ENCODE measurements around the gene TAOK1.
A peak's percentile ranks its signal among the peaks of the same experiment; 100 is the strongest.
"Not testable (repeated sequence)": the region's sequence is repeated elsewhere in the genome, so short reads cannot be mapped to it uniquely, and the experiment has no call there.

Gene TAOK1

GRCh38 chr17:29389982-29390850 lies at the start of gene TAOK1:
Gene TAOK1, plus strand, starts transcription at chr17:29390363. Its CDS starts 61,186 bp downstream, at chr17:29451549.
- peak; percentile 99 for DNase-seq

- no peak for DNase-seq
Measured at GRCh38 chr17:29341726-29342125, 48.4 kb upstream of the TAOK1 start.

- no peak for DNase-seq
Measured at GRCh38 chr17:29342158-29342765, 47.9 kb upstream of the TAOK1 start.

GRCh38 chr17:29344201-29344856 lies 45.8 kb upstream of the TAOK1 start:
- no peak for DNase-seq

- DNase-seq = no peak
Measured at GRCh38 chr17:29345066-29345465, 45.1 kb upstream of the TAOK1 start.

- not testable (repeated sequence) for DNase-seq
Measured at GRCh38 chr17:29345470-29345869, 44.7 kb upstream of the TAOK1 start.

GRCh38 chr17:29346462-29346861 lies 43.7 kb upstream of the TAOK1 start:
- no peak for DNase-seq

- no peak for DNase-seq
Measured at GRCh38 chr17:29347831-29348629, 42.1 kb upstream of the TAOK1 start.

GRCh38 chr17:29349409-29349808 lies 40.8 kb upstream of the TAOK1 start:
- DNase-seq = no peak

- no peak for DNase-seq
Measured at GRCh38 chr17:29352146-29352545, 38.0 kb upstream of the TAOK1 start.

- DNase-seq = no peak
Measured at GRCh38 chr17:29357232-29357631, 32.9 kb upstream of the TAOK1 start.

- no peak for DNase-seq
Measured at GRCh38 chr17:29357821-29358232, 32.3 kb upstream of the TAOK1 start.

GRCh38 chr17:29358416-29358815 lies 31.7 kb upstream of the TAOK1 start:
- no peak for DNase-seq

GRCh38 chr17:29359777-29360176 lies 30.4 kb upstream of the TAOK1 start:
- no peak for DNase-seq

- no peak for DNase-seq
Measured at GRCh38 chr17:29363716-29364115, 26.4 kb upstream of the TAOK1 start.

GRCh38 chr17:29364691-29365090 lies 25.5 kb upstream of the TAOK1 start:
- DNase-seq = no peak

GRCh38 chr17:29368161-29368560 lies 22.0 kb upstream of the TAOK1 start:
- DNase-seq = no peak

GRCh38 chr17:29368926-29369325 lies 21.2 kb upstream of the TAOK1 start:
- no peak for DNase-seq

GRCh38 chr17:29369831-29370735 lies 20.1 kb upstream of the TAOK1 start:
- peak; percentile 81 for DNase-seq

- peak; percentile 48 for DNase-seq
Measured at GRCh38 chr17:29376667-29377270, 13.4 kb upstream of the TAOK1 start.

GRCh38 chr17:29378500-29378899 lies 11.7 kb upstream of the TAOK1 start:
- DNase-seq = no peak

Measured in right forelimb (tissue), 1 donor.